Lung microvascular endothelial cell (primary cell): ENCODE results near the gene SRP54. TPM values are rescaled to one million over a fixed set of nuclear protein-coding genes. Genes with fewer than 3 reads are reported as not detected.
A peak's percentile ranks its signal among the peaks of the same experiment; 100 is the strongest.
"Not testable (repeated sequence)": the region's sequence is repeated elsewhere in the genome, so short reads cannot be mapped to it uniquely, and the experiment has no call there.

ENCODE experiments used
- DNase-seq, 2 donors: peaks; one replicate each; pipeline versions ENCODE4 v3.0.0 to v3.0.0-alpha.2; 2010; ENCODE audit warnings: low read depth in 2 of 2
- total RNA-seq: library from RNA; depleted of rRNA; stranded (reverse); fragments of >200 nt; gene quantifications from 2 replicates; pipeline ENCODE4 v1.2.1, GENCODE V29; 2014

Gene SRP54
- total RNA-seq, 1 donor from 2014 or later, result 51.0 TPM

GRCh38 chr14:35046751-35047536 is 64.2 kb downstream of the SRP54 start:
- peak; percentile 43 to 47 for DNase-seq

GRCh38 chr14:35047976-35048513 is 65.3 kb downstream of the SRP54 start:
- no peak for DNase-seq

GRCh38 chr14:35050652-35051051 is 67.9 kb downstream of the SRP54 start:
- DNase-seq, result peak; percentile 62 to 78

- no peak for DNase-seq
These were observed 69.0 kb downstream of the SRP54 start for GRCh38 chr14:35051796-35052195.

- DNase-seq, result no peak
These were observed 69.8 kb downstream of the SRP54 start for GRCh38 chr14:35052637-35053036.

GRCh38 chr14:35061113-35061791 is 78.5 kb downstream of the SRP54 start:
- DNase-seq, result peak; percentile 12 to 43

GRCh38 chr14:35065731-35066130 is 82.9 kb downstream of the SRP54 start:
- not testable (repeated sequence) for DNase-seq

GRCh38 chr14:35068238-35069012 is 85.6 kb downstream of the SRP54 start:
- DNase-seq, result no peak

- DNase-seq, result no peak
These were observed 89.4 kb downstream of the SRP54 start for GRCh38 chr14:35072226-35072625.

GRCh38 chr14:35073486-35073885 is 90.7 kb downstream of the SRP54 start:
- DNase-seq, result peak in 1 of 2 donors; percentile 33

GRCh38 chr14:35078082-35078481 is 95.3 kb downstream of the SRP54 start:
- DNase-seq, result no peak

Other genes with a start within 250 kb of the SRP54 start
- 29.9 and 30.2 TPM in 2 replicates for gene BAZ1A, start 107.6 kb upstream of the SRP54 start, total RNA-seq
- gene FAM177A1, start 63.3 kb downstream of the SRP54 start, total RNA-seq, result 30.6 and 32.7 TPM in 2 replicates
- 39.2 and 43.7 TPM in 2 replicates for gene PPP2R3C, start 139.0 kb downstream of the SRP54 start, total RNA-seq
- 19.4 and 23.1 TPM in 2 replicates for gene PRORP, start 139.6 kb downstream of the SRP54 start, total RNA-seq